ENCODE data around the gene SIX5.

The SIX5 gene

DNA sequence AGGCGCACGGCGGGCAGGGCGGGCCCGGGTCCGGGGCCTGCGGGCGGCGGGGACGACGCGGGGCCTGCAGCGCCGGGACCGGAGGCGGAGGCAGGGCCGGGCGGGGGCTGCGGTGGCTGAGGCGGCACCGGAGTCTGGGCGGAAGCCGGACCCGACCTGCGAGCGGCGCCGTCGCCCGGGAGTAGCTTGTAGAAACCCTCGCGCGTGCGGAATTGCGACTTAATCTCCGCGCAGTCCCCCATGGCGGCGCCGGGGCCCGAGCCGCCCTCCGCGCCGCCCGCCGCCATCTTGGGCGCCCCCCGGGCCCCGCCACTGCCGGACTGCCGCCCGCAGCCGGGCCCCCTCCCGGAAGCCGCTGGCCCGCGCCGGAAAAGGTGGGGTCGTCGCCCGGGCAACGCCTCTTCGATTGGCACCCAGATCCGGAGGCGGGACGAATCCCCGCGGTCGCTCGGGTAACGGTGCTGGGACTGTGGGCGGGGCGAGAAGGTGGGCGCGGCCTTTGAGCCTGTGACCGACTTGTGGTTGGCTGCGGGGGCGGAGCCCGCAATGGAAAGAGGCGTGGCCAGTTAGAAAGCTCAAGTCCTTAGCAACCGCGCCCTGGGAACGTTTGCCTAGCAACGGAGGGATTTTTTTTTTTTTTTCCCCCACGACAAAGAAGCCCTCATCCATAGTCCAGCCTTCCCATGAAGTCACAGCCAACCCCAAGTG is 23.6 kb upstream of the SIX5 start, which contains the start of gene DMWD:
TSS of gene DMWD (minus strand) at position 376 of the 708 bp plus-strand sequence. CDS start at position 287, 89 bp downstream.
- DNase-seq (ENCODE audit: low read depth), result peak; percentile 100

DNA sequence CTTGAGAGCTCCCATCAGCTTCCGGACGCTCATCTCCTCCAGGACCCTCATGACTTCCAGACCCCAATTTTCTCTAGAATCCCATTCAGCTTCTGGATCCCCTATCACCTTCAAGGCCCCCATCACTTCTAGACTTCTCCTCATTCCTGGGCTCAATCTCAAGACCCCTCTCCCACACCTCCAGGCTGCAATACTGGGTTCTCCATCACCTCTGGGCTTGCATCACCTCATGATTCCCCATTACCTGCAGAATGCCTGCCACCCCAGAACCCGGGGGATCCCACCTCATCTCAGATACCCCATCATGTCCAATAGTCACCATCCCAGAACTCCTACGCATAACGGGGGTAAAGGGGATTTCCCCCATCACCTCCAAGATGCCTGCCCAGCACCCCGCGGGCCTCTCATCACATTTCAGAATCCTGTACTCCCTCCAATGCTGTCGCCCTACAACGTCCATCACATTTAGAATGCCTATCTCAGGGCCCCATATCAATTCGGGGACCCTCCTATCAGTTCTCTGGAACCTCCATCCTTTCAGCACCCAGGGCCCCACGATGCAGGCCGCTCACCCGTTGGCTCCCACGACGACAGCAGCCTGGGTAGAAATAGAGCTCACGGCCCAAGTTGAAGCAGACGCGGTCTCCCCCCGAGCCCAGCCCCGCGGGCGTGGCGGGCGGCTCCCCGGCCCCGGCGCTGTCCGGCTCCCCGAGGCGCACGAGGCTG is 22.9 kb upstream of the SIX5 start:
- no peak for DNase-seq (ENCODE audit: low read depth)

DNA sequence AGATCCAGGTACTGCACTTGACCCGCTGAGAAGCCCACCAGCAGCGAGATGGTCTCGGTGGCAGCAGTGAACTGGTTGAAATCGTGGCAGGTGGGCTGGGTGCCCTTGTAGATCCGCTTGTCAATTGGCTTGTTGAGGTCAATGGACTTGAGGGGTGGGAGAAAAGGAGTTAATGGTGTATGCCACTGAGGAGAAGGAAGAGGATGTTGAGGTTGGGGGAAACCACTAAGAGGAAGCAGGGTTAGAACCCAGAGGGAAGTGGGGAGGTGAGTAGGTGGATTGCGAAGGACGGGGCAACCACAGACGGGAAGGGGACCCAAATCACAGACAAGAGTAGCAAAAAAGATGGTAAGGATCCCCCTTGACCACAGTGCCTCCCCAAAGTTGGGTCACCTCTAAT is 21.9 kb upstream of the SIX5 start:
- DNase-seq (ENCODE audit: low read depth), result no peak

DNA sequence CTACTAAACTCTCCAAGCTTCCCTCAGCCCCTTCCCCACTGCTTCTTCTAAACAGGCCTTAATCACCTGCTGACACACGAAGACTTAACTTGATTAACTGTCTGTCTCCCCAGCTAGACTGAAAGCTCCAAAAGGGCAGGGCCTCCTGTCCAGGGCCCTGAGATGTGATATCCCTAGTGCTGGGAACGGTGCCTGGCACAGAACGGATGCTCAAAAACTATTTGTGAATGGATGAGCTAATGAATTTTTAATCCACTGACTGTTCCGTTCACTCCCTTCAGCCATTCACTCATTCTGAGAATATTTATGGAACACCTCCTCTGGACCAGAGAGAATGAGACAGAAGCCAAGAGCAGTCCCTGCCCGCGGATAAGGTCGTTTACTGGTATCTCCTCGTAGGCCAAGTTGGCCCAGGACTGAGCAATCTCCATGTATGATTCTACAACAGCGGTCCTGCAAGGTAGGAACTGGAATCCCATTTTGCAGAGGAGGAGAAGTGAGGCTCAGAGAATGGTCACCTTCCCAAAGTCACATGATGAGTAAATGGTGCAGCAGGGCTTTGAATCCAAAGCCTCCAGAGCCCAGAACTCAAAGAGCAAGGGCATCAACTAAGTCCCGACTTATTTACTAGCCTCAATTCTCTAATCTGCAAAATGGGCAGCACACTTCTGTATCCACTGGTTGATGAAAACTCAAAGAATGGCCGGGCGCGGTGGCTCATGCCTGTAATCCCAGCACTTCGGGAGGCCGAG is 20.2 kb upstream of the SIX5 start:
- DNase-seq (ENCODE audit: low read depth), result no peak

DNA sequence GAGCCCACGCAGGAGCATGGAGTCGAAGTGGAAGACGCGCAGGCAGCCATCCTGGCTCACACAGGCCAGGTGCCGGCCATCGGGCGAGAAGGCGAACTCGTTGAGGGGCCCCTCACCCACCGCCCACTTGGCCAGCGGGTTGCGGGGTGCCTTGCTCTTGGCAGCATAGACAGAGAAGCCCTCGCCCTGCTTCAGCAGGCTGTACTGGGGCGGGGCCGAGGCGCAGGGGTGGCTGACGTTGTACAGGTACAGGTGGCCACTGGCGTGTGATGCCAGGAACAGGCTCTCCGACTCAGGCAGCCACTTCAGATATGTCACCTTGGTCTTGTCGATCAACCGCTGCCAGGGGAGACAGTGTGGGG is 17.5 kb upstream of the SIX5 start:
- no peak for DNase-seq (ENCODE audit: low read depth)

DNA sequence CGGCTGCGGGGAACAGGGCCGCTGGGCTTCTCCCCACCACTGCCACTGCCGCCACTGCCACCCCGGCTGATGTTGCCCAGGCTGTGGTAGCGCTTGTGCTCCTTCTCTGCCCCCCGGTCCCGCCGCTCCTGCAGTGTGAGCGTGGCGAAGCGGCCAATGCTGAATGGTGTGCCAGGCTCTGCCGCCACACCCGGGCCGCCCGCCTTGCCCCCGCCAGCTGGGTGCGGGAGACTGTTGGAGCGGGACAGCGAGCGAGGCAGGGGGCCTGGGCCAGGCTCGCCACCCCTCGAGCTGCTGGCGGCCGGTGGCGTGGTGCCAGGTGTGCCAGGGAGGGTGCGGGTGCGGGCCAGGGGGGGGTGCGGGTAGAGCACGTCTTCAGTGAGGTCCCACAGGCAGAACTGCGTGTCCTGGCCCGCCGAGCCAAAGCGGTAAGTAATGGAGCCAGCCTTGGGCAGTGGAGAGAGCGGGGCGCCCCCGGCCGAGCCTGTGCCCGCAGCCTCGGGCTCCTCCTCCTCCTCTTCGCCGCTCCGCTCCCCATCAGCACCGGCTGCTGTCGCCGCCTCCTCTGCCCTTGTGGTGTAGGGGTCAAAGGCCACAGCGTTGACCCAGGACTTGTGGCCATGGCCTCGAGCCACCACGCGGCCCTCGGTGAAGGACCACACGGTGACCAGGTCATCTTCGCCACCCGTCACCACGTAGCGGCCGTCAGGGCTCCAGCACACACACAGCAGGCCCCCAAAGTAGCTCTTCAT is 16.9 kb upstream of the SIX5 start:
- no peak for DNase-seq (ENCODE audit: low read depth)

DNA sequence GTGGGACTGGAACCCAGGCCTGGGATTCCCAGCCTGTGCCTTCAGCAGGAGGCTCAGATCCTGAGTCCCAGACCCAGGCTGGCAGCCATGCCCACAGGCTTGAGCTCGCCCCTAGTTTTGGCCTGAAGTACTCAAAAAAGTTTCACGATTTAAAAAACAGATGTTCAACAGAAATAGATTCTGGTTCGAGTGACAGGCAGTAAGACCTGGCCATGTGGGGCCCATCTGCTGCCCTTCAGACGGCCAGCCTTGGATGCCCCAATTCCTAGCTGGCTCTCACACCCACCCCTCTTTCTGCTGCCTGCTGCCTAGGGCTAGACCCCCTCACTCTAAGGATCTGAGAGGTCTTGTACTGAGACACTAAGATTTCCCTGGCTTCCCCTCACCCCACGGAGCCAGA is 16.0 kb upstream of the SIX5 start:
- no peak for DNase-seq (ENCODE audit: low read depth)

DNA sequence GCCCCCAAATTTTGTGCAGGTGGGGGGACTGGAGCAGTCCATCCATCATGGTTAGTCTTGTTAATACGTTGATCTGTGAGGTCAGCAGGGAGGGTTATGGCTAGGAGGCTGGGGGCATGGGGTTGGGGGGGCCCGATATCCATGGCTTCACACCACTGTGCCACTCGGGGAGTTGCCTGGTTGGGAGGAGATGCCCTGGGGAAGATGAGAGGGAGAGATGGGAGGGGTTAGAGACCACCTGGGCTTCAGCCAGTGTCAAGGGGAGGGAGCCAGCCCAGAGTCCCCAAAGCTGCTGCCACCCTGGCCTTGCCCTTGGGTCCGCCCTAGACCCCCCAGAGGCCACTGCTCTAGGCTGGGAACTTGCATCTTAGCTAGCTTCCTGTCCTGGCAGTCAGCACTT is 15.0 kb upstream of the SIX5 start:
- no peak for DNase-seq (ENCODE audit: low read depth)

DNA sequence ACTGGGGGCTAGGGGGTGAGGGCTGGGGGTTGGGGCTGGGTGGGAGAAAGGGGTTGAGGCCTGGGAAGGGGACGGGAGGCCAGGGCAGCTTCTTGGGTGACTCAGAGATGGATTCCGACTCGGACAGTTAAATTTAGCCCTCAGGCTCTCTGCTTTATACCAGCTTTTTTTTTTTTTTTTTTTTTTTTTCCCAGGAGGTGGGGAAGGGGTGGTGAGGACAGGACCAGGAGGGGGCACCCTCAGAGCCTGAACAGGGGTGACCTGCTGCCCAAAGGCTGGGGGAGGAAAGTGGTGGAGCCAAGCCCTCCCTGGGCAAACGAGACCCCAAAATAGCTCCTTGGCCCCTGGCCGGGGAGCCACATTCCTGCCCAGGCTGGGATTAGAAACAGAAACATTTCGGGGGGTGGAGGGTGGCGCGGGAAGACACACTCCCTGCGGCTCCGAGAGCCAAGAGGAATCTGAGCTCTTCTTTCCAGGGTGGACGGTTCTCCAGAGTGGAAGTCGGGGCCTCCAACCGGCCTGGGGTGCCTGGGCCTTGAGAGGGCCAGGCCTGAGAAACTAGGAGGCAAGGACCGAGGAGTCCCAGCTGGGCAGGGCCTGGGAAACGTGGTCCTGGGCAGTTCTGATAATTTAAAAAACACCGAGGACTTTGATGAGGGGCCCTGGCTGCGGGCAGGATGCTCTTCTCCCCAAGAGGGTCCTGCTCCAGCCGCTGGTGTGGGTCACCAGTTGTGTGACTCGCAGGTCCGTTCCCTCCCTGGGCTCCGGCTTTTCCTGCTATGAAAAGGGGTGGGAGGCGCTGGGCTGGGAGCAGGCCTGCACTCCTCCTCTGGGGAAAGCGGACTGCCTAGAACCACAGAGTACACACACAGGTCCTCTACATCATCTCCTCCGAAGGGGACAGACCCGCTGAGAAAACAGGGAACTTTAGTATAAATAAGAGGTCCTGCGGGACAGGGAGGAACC is 14.1 kb upstream of the SIX5 start:
- DNase-seq (ENCODE audit: low read depth), result no peak

DNA sequence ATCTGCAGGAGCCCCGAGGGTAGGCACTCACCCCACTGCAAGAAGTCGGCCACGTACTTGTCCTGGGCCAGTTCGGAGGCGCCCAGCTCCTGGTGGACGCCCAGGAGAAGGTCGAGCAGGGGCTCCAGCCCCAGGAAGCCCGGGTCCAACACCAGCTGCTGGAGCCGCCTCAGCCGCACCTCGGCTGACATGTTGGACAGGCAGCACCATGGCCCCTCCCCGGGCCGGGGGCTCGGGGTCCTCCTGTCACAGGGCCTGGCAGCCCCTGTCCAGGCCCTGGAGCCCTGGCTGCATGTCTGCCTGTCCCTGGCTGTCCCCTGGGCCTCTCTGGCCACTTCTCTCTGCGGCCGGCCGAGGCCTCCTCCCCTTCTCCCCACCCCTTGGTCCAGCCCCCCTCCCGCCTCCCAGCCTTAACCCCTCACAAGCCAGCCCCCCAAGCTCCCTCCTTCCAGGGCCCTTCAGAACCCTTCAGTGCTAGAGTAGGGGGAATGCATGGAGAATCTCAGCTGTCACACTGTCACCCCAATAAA is 13.2 kb upstream of the SIX5 start, which contains the start of gene DMPK:
TSS of gene DMPK (minus strand) at position 329 of the 530 bp plus-strand sequence. CDS start at position 191, 138 bp downstream.
- no peak for DNase-seq (ENCODE audit: low read depth)

DNA sequence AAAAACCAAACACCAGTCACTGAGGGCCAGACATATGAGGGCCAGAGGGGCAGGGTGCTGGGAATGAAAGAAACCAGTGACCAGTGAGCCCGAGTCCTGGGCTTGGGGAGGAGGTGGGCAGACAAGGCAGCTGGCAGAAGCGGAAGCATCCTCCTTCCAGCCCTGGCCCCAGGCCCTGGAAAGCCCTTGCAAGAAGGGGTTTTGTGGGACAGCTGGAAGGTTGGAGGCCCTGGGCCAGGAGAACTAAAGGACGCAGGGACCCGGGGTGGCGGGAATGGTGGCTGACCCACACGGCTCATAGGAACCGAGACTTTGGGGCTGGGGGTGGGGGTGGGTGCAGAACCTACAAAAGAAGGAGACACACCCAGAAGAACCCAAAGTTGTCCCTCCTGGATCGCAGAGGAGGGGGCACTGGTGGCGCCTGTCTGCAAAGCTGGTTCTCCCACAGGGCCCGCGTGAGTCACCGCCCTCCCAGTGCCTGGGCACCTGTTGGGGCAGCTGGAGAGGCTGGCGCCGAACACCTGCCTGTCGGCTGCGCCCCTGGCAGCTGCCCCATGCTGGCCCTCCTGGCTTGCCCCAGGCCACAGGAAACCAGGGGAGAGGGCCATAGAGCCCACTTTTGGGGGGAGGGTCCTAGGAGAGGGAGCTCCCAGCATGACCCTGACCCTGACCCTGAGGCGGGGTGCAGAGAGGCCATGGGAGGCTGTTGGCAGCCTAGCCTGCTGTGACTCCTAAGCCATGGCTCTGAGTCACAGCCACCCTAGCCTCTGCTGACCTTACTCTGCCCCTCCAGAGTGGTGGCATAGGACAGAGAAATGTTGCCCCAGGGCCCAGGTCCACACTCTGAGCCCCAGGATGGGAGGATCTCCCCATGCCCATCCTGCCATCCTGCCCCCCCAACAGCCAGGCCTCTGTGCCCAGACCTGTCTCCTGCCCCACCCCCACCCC is 12.4 kb upstream of the SIX5 start:
- no peak for DNase-seq (ENCODE audit: low read depth)

DNA sequence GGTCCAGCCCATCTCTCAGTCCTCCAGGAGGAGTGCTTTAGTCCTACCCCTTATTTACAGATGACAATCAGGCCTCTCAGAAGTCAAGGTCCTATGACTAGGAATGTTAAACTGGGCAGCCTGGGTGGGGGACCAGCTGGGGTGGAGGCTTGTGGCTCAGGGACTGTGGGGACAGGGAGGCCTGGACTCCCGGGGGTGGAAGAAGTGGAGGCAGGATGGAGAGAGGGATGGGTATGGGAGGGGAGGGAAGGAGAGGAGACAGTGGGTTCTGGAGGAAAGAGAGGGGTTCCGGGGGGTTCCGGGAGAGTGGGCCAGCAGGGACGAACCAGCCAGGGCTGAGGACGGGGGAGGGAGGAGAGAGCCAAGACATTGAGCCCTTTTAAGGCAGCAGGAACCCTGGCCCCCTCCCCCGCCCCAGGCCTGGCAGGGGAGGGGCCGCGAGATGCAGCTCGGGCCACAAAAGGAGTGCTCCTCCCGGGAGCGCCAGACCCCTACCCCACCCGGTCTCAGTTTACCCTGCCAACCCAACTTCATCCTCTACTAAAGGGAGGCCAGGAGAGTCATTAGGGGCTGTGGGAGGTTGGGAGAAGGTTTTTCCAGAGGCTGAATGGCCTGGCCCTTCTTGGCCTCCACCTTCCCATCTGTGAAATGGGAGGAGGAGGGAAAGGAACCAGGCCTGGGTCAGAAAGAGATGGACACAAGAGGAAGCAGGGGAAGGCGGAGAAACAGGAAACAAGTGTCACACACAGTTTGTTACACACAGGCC is 11.6 kb upstream of the SIX5 start:
- DNase-seq (ENCODE audit: low read depth), result no peak

DNA sequence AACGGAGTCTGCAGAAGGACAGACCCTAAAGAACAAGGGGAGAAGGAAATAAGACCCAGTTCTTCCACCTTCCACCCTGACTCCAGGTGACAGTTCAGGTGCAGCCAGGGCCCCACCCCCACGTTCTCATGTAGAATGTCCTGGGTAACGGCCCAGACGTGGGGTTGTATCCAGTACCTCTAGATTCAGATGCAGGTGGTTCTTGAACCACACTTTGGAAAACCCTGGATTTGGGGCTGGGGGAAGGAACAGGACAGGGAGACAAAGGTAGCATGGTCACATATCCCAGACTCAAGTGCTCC is 11.0 kb upstream of the SIX5 start:
- DNase-seq (ENCODE audit: low read depth), result no peak

DNA sequence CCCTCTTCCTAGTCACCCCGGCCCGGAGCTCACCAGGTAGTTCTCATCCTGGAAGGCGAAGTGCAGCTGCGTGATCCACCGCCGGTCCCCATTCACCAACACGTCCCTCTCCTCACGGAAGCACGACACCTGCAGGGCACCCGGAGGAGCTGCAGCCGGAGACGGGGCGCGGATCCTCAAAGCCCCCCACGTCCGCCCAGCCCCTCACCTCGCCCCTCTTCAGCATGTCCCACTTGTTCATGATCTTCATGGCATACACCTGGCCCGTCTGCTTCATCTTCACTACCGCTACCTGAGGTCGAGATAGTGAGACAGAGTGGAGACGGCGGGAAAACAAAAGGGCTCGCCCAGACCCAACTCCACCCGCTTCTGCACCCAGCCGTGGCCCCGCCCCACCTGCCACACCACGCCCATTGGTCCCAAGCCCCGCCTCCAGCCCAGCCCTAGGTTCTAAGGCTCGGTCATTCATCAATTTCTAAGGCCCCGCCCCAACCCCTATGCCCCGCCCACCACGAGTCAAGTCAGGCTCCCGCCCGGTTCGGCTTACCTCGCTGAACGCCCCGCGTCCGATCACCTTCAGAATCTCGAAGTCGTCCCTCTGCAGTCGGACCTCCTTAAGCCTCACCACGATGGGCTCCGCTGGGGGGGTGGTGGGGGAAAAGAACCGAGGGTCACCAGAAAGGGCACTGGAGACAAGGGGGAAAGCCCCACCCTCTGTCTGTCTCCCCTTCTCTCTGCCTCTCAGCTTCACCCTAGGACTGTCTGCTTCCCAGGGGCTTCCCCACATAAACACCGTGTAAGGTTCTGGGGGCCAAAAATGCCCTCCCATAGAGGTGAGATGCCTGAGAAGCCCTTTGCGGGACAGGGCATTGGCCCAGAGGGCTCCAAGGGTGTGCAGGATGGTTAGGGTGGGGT is 10.4 kb upstream of the SIX5 start:
- DNase-seq (ENCODE audit: low read depth), result peak; percentile 72

DNA sequence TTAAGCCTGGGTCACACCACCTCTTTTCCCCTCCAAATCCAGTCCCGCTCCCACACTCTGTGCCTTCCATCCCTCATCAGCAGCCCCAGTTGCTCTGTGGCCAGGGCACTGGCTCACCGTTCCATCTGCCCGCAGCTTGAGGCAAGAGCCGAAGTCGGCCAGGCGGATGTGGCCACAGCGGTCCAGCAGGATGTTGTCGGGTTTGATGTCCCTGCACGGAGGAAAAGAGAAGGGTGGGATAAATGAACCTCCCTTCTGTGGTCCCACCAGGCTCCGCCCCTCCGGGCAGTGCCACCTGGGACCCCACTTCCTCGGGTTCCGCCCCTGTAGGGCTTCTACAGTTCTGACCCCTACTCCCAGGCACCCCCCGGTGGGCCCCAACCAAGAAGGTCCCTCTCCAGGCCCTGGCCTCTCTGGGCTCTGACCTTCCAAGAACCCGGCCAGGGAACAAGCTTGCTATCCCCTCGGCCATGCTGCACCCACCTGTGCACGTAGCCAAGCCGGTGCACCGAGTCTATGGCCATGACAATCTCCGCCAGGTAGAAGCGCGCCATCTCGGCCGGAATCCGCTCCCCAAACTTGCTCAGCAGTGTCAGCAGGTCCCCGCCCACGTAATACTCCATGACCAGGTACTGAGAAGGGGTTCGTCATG is 9.1 kb upstream of the SIX5 start:
- no peak for DNase-seq (ENCODE audit: low read depth)

DNA sequence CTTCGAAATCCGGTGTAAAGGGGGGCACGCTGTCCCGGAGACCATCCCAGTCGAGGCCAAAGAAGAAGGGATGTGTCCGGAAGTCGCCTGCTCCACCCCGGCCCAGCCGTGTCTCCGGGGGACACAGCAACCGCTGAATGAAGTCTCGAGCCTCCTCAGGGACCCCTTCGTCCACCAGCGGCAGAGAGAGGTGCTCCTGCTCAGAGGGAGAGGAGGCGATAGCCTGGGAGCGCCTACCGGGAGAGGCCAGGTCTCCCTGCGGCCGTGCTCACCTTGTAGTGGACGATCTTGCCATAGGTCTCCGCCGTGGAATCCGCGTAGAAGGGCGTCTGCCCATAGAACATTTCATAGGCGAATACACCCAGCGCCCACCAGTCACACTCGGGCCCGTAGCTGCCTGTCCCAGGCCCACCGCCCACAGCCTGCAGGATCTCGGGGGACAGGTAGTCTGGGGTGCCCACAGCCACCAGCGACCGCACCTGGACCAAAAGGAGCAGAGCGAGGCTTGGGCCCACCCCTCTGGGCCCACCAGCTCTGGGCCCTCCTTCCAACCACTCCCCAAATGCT is 8.4 kb upstream of the SIX5 start:
- DNase-seq (ENCODE audit: low read depth), result no peak

DNA sequence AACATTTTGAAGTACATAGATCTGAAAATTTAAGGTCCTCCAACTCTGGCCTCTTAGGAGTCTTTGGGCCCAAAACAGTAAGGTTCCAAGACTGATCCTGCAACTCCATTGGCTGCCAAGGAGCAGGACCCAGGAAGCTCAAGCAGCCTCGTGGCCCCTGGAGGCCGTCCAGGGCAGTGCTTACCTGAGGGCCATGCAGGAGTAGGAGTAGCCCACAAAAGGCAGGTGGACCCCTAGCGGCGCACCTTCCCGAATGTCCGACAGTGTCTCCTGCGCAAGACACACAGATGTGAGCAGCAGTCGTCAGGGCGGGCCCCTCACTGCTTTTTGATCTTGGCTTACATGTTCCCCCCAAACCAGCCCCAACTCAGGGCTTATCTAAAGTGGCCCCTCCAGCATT is 5.7 kb upstream of the SIX5 start:
- DNase-seq (ENCODE audit: low read depth), result no peak
